Kidney (tissue), 14 donors: Measurements from ENCODE around the gene NHSL2. TPM values are rescaled to one million over a fixed set of nuclear protein-coding genes. Genes with fewer than 3 reads are reported as not detected.

Experiments
- DNase-seq, 5 donors: peaks; one replicate each; pipeline ENCODE4 v3.0.0-alpha.2; 2013 to 2020
- FAIRE-seq: peaks from 2 replicates; lab custom pipeline; 2012; peaks lifted over from hg19 to GRCh38; lab: Jason Lieb, UNC
- H3K27ac ChIP-seq, 2 donors: one replicate each; pipeline ENCODE4 v1.7.0; 2013; ENCODE audit warnings: low read depth in 2 of 2, low read length in 2 of 2, inconsistent platforms in 1 of 2
- H3K27me3 ChIP-seq: one replicate; pipeline ENCODE4 v1.7.1; 2013; ENCODE audit warnings: low read length, inconsistent platforms; ENCODE audit not compliant: control insufficient read depth, insufficient read depth
- H3K36me3 ChIP-seq, 3 donors: one replicate each; pipeline versions ENCODE4 v1.7.0 to v1.7.1; 2013; ENCODE audit warnings: low read length in 3 of 3, control low read depth in 1 of 3, inconsistent platforms in 1 of 3; ENCODE audit not compliant: insufficient read depth in 3 of 3, control insufficient read depth in 2 of 3
- H3K4me1 ChIP-seq, 3 donors: one replicate each; pipeline versions ENCODE4 v1.7.0 to v1.7.1; 2013; ENCODE audit warnings: low read length in 3 of 3, inconsistent platforms in 1 of 3, low read depth in 1 of 3; ENCODE audit not compliant: control insufficient read depth in 2 of 3, insufficient read depth in 2 of 3
- H3K4me3 ChIP-seq, 3 donors: one replicate each; pipeline versions ENCODE4 v1.7.0 to v1.8.1; 2013; ENCODE audit warnings: low read length in 3 of 3, control low read depth in 1 of 3, inconsistent platforms in 1 of 3
- H3K9ac ChIP-seq, 3 donors: one replicate each; pipeline versions ENCODE4 v1.7.0 to v1.7.1; 2013; ENCODE audit warnings: low read length in 3 of 3, control low read depth in 1 of 3, inconsistent platforms in 1 of 3
- H3K9me3 ChIP-seq, 3 donors: one replicate each; pipeline versions ENCODE4 v1.7.0 to v1.7.1; 2013; ENCODE audit warnings: low read length in 3 of 3, control low read depth in 1 of 3, inconsistent platforms in 1 of 3; ENCODE audit not compliant: control insufficient read depth in 2 of 3, insufficient read depth in 1 of 3
- CTCF ChIP-seq: IDR thresholded peaks from 3 replicates; pipeline ENCODE4 v1.5.1; 2012; ENCODE audit warnings: mild to moderate bottlenecking, moderate library complexity, borderline replicate concordance; ENCODE audit not compliant: insufficient read depth; ENCODE audit errors: extremely low read depth
- intact Hi-C: fragments of 100-400 bp; cut with DNase I; formaldehyde crosslinking; loops from one replicate; pipeline ENCODE4 v1.11.1; 2022
- polyA plus RNA-seq: library from polyadenylated mRNA; stranded (reverse); fragments of 350-450 nt; fragmentation: Illumina TruSeq; extraction: RNeasy Lipid Tissue Mini Kit (QIAGEN cat#74804); gene quantifications from one replicate; pipeline ENCODE4 v1.2.3, GENCODE V29; 2014; ENCODE audit warnings: low read depth, low replicate concordance; ENCODE audit not compliant: insufficient read depth
- total RNA-seq: library from RNA; stranded (reverse); fragmentation: NEBNext Ultra II Directional; extraction: Animal tissue kit (Norgen Biotek cat#: 25700); gene quantifications from one replicate; pipeline ENCODE4 v1.2.1, GENCODE V29; 2021
- donor health status: control.
- donor health status: control.
- donor health status: control.
- donor health status: control.
- donor health status: control.
- donor health status: DM: yes; HTN: yes; CAD: no.
- donor health status: Normal renal cell carcinoma (clear cell type).

The NHSL2 gene
- total and polyA plus RNA-seq, 2 donors from 2014 or later = 1.3 to 10.8 TPM

GRCh38 chrX:72132456-72132855, 221.8 kb downstream of the NHSL2 start:
- no peak for TF ChIP-seq CTCF
- Histone ChIP-seq H3K27ac (no peak overlapping the region), H3K9me3 (no peaks in the 10 kb centered on the region), H3K9ac (no peak overlapping the region), H3K4me1 (peaks cover 0 to 5% (median 0%) of the 10 kb centered on the region in 3 donors), H3K27me3 (peaks cover 4% of the 10 kb centered on the region), H3K4me3 (peak overlapping the region in 2 of 3 donors; percentile 24 to 44), H3K36me3 (no peaks in the 10 kb centered on the region)
- no peak for FAIRE-seq
- intact Hi-C loops = no loop called here
- no peak for DNase-seq

- DNase-seq = no peak
- H3K27me3 ChIP-seq = peaks cover 6% of the 10 kb centered on the region
- H3K9ac ChIP-seq = no peak overlapping the region
- no peak overlapping the region for H3K27ac ChIP-seq
- TF ChIP-seq CTCF = no peak
- H3K4me3 ChIP-seq = no peak overlapping the region
- intact Hi-C loops = no loop called here
- H3K4me1 ChIP-seq = peaks cover 0 to 3% (median 0%) of the 10 kb centered on the region in 3 donors
- FAIRE-seq = no peak
- no peaks in the 10 kb centered on the region for H3K36me3 ChIP-seq
- no peaks in the 10 kb centered on the region for H3K9me3 ChIP-seq
These were observed 223.4 kb downstream of the NHSL2 start for GRCh38 chrX:72133851-72134546.

DNA sequence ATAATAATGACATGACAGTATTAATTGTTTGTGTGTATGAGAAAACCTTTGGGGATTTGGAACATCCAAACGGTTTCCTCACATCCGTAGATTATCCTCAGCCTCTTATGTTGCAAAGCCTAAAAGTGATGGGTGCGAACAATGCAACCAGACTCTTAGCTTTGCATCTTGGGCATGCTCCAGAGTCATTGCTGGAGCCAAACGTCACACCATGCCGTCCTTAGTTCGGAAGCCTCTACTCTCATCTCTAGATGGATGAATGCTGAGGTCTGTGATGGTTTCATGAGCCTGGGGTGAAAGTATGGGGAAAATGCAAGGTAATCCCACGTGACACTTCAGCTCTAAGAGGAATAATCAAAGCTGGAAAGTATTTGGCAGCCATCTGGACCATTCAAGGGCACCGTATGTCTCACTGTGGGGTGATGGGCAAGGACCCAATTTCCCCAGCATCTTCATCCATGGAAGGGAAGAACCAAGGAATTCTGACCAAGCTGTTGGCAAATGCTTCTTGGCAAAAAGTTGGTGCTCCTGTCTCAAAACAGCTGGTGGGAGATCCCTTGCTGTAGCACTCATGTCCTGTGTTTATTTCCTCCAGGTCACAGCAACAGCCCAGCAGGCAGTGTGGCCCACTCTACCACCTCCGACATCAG, 227.3 kb downstream of the NHSL2 start:
- no peaks in the 10 kb centered on the region for H3K36me3 ChIP-seq

More for the DNA sequence above, 227.3 kb downstream of the NHSL2 start:
- no peak for TF ChIP-seq CTCF
- DNase-seq (no peak), FAIRE-seq (no peak)
- Histone ChIP-seq H3K9ac (no peak overlapping the region), H3K4me3 (no peak overlapping the region), H3K4me1 (no peaks in the 10 kb centered on the region), H3K27me3 (peaks cover 4% of the 10 kb centered on the region), H3K27ac (no peak overlapping the region), H3K9me3 (no peaks in the 10 kb centered on the region)
- intact Hi-C loops = no loop called here
